Fibroblast of skin of left biceps (primary cell): ENCODE results near the gene BIRC7.

ENCODE experiments used
- DNase-seq, 2 experiments: peaks; one replicate each; pipeline ENCODE4 v3.0.0-alpha.2; 2013; ENCODE audit warnings: low read depth in 2 of 2

The BIRC7 gene

GRCh38 chr20:63281742-63282665 is 46.3 kb downstream of the BIRC7 start:
- DNase-seq = no peak

- DNase-seq = no peak
Observed at GRCh38 chr20:63282946-63283345, 47.2 kb downstream of the BIRC7 start.

DNA sequence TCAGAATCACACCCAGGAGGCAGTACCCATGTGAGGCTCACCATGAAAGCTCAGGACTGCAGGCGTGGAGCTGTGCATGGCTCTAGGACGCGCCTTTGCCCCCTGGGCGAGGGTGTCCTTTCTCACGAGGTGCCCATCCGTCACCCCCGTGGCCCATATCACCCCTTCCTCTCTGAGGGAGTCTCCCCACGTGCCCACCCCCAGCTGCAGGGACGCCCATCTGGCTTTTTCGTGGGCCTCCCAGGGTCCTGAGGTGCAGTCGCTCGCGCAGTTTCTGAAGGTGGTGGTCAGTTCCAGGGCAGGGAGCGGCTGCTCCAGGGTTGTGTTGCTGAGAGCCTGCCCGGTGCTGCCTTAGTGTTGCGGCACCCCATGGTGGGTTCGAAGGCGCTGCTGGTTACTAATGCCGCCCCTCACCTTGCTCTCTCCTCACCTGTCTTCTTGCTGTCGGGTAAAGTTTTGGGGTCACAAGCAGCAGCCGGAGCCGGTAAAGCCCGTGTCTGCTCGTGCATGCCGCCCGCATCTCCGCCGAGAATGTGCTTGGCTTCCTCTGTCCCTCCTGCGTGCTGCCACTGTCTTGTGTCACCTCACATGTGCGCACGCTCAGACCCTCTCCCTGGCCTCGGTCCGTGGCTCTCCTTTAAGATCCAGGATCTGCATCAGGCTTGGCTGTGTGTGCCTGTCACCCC is 47.8 kb downstream of the BIRC7 start:
- no peak for DNase-seq

DNA sequence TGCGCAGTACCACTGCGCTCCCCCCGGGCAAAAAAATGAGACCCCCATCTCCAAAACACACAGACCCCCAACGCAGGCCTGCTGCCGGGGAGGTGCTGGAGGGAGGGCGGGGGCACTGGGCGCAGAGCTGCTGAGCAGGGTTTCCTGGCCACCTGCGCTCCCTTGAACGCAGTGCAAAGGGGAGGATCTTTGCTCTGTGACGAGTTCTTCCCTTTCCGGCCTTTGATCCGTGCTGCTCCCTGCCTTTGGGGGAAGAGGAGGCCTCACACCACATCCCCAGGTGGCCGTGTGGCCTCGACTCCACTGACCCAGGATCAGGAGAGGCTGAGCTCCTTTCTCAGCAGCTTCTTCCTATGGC is 48.4 kb downstream of the BIRC7 start:
- DNase-seq = no peak

DNA sequence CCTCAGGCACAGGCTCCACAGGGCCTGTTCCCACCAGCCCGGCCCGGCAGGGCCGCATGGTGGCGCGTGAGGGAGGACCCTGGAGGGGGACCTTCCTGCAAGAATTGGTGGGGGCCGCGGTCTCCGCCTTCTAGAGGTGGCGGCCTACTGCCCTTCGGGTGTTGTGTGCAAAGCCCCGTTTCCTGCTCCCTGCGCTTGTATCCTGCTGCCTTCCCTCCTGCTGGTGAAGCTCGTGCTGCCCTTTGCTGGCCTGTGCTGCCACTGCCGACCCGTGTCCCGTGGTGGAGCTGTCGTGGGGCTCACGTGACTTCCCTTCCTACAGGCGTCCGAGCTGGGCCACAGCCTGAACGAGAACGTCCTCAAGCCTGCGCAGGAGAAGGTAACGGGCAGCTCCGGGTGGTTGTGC is 48.8 kb downstream of the BIRC7 start:
- no peak for DNase-seq

- DNase-seq = no peak
Observed at GRCh38 chr20:63284981-63285524, 49.3 kb downstream of the BIRC7 start.

GRCh38 chr20:63285636-63286615 is 50.2 kb downstream of the BIRC7 start:
- DNase-seq = no peak

- no peak for DNase-seq
Observed at GRCh38 chr20:63286781-63287696, 51.3 kb downstream of the BIRC7 start.

DNA sequence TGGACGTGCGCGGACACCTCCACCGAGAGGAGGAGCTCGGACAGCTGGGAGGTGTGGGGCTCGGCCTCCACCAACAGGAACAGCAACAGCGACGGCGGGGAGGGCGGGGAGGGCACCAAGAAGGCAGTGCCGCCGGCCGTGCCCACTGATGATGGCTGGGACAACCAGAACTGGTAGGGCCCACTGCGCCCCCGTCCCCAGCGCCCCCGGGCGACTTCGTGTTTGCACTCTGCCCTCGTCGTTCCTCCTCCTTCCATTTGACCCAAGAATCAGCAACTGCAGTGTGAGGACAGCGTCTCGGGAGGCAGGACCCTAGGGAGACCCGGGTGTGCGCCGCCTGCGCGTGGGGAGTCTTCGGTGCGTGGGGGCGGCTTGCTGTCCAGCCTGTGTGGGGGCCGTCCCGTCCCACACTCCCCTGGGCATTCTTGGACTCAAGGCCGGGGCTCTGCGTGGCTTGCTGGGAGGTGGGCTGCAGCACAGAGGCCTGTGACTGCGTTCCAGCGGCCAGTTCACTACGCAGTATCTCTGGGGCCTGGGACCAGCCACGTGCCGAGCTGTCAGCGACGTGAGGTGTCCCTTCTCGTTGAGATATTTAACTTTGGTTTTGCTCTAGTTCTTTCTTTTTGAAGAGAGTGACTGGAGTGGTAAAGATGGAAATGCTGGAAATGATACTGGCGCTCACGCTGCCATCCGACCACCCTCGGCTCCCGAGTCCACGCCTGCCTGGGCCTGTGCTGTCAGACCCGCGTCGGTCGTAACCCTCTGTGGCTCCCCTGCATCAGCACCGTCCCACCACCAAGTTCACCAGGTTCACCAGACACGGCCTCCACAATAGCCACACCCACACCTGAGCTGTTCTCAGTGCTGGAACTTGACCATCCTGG is 52.2 kb downstream of the BIRC7 start:
- no peak for DNase-seq

DNA sequence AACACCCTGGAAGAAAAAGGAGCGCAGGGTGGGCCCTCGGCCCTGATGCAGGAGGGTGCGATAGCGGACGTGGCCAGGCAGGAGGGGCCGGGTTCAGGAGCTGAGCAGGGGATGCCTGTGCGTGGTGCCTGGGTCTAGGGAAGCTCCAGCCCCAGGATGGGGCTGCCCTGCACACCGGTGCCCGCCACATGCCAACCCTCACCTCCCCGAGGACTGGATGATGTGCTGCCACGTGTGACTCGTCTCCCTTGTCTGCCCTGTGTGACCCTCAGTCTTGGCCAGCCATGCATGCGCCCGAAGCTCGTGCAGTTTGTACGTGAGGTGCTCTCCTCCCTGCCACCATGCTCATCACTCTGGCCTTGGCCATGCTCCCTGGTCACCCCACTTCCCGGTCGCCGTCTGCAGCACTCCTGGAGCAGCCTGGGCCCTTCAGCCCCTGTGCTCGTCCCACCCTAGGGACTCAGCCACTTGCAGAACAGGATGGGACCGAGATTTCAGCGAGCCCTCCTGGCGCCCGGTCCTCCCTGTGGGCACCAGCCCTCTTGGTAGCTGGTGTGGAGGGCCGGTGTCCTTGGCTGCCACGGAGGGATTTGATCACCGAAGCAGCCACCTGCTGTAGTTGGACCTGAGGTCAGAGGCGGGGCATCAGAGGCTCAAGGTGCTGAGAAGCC is 53.0 kb downstream of the BIRC7 start:
- no peak for DNase-seq

GRCh38 chr20:63289311-63290135 is 53.8 kb downstream of the BIRC7 start:
- DNase-seq = no peak
